Gastroesophageal sphincter (tissue), 4 donors: ENCODE results near the gene TFE3. TPM values are rescaled to one million over a fixed set of nuclear protein-coding genes. Genes with fewer than 3 reads are reported as not detected.

Experiments used
- ATAC-seq: fragments of 150-250 bp; one replicate; pipeline ENCODE4 v1.9.1; 2016; ENCODE audit warnings: mild to moderate bottlenecking, moderate library complexity
- H3K27ac ChIP-seq, 4 donors: fragments of 200-600 bp; sonication (generic) in 3 of 4; 1 replicate in 3 of 4; 2 replicates in 1 of 4; pipeline ENCODE4 v1.5.1; 2016 to 2019
- H3K27me3 ChIP-seq: fragments of 200-600 bp; sonication (generic); one replicate; pipeline ENCODE4 v1.5.1; 2019
- H3K36me3 ChIP-seq, 2 donors: fragments of 200-600 bp; sonication (generic); one replicate each; pipeline ENCODE4 v1.5.1; 2019; ENCODE audit warnings: control low read depth in 1 of 2
- H3K4me1 ChIP-seq, 3 donors: fragments of 200-600 bp; sonication (generic); 1 replicate in 2 of 3; 2 replicates in 1 of 3; pipeline ENCODE4 v1.5.1; 2016 to 2019; ENCODE audit warnings: control low read depth in 2 of 3
- H3K4me3 ChIP-seq, 2 donors: fragments of 200-600 bp; sonication (generic); one replicate each; pipeline ENCODE4 v1.5.1; 2019; ENCODE audit warnings: mild to moderate bottlenecking in 1 of 2, moderate library complexity in 1 of 2
- H3K9me3 ChIP-seq, 3 donors: fragments of 200-600 bp; sonication (generic); one replicate each; pipeline ENCODE4 v1.5.1; 2017 to 2019; ENCODE audit warnings: control low read depth in 2 of 3
- CTCF ChIP-seq, 4 experiments: fragments of 200-600 bp in 2 of 4; fragments of 450-650 bp in 2 of 4; sonication (generic) in 1 of 4; IDR thresholded peaks; one replicate each; pipeline ENCODE4 v1.5.1; 2017 to 2019; ENCODE audit warnings: antibody characterized with exemption in 4 of 4, mild to moderate bottlenecking in 2 of 4, moderate library complexity in 2 of 4
- EP300 ChIP-seq: sonication (generic); formaldehyde crosslinking; IDR thresholded peaks from one replicate; pipeline ENCODE4 v1.6.1; 2017; ENCODE audit warnings: antibody characterized with exemption, mild to moderate bottlenecking
- POLR2A ChIP-seq, 2 donors: fragments of 450-650 bp; IDR thresholded peaks; one replicate each; pipeline ENCODE4 v1.6.1; 2017; ENCODE audit warnings: antibody characterized with exemption in 2 of 2, mild to moderate bottlenecking in 2 of 2, moderate library complexity in 1 of 2
- POLR2AphosphoS5 ChIP-seq: sonication (generic); formaldehyde crosslinking; IDR thresholded peaks from one replicate; pipeline ENCODE4 v1.6.1; 2017; ENCODE audit warnings: antibody characterized with exemption
- WGBS, 2 donors: methylation state at CpG; one replicate each; pipeline ENCODE4 v1.1.5; 2018; ENCODE audit warnings: low coverage in 1 of 2; 5-methylcytosine and 5-hydroxymethylcytosine counted together
- total RNA-seq, 4 donors: library from RNA; depleted of rRNA; stranded (reverse); fragments of >200 nt; gene quantifications; one replicate each; pipeline ENCODE4 v1.1.0, GENCODE V29; 2016

Gene TFE3
- total RNA-seq, 4 donors from 2014 or later = 85.8 to 165 (median 107) TPM

DNA sequence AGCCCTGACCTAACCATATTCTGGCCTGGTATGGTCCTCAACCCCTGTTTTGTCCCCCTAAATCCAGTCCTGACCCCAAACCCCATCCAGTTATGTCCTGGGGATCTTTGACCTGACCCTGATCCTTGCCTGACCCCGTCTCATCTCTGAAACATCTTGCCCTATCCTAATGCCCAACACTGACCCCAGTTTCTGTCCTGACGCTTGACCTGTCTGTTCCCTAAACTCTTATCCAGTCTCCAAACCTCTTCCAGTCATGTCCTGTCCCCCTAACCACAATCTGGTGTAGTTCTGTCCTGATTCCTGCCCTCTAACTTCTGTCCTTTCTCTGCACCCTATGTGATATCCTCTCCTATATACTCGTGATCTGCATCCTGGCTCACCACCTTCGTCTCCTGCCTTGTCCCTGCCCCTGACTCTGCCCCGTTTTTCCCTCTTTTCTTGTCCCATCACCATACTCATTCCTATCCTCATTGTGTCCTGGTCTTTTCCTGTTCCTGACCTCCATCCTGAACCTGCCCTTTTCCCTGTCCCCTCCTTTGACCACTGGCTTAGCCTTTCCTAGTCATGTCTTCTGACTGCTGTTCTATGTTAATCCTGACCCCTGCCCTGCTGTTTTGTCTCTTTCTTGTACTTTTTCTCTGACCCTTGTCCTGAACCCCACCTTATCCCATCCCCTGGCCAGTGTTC is 11.1 kb upstream of the TFE3 start:
- H3K27me3 ChIP-seq = no peaks in the 10 kb centered on the region
- H3K36me3 ChIP-seq = no peaks in the 10 kb centered on the region
- no peak for ATAC-seq
- H3K9me3 ChIP-seq = no peaks in the 10 kb centered on the region
- peak overlapping the region; percentile 87 to 89 (median 88) for H3K27ac ChIP-seq
- H3K4me1 ChIP-seq = peaks cover 0 to 14% (median 0%) of the 10 kb centered on the region in 3 donors
- WGBS, 2 donors = 77 to 81% methylated on average over 5 of the region's 5 CpGs
- TF ChIP-seq POLR2A (IDR thresholded peaks at IDR 0.05) (no peak), EP300 (no peak), POLR2AphosphoS5 (no peak), CTCF (IDR thresholded peaks at IDR 0.05) (no peak)
- H3K4me3 ChIP-seq = peak overlapping the region; percentile 73 to 93

DNA sequence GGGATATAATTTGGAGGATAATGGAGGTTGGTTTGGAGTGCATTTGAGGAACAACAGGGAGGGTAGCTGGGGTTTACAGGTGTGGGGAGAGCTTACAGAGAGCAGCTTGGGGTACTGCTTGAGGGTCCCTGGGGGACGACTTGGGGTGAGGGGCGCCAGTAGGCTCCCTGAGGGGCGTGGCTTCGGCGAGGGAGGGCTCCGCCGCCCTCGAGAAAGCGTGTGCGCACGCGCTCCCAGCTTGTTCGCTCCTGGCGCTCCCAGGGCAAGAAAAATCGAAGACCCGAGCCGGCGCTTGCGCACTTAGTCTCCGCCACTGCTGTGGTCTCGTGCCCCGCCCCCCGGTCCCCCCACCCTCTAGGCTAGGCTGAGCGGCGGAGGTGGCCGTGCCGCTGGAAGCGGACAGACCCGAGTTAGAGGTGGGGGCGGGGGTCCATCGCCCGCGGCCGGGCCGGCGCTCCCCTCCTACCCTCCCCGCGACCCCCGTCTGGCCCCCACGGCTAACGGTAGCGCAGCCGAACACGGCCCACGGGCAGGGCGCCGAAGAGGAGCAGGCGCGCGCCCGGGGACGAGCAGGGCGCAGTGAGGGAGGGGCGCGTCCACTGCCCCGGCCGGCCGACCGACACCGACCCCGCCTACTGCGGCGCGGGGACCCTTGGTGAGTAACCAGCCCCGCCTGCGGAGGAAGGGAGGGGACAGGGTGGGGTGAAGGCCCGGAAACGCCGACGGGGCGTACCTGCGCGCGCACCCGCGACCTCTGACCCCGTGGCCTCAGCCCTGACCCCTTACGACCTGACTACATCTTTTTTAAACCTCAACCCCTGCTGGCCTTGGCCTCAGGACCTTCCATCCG is 10.3 kb upstream of the TFE3 start:
- no peaks in the 10 kb centered on the region for H3K36me3 ChIP-seq
- peaks cover 0 to 6% (median 0%) of the 10 kb centered on the region in 3 donors for H3K4me1 ChIP-seq
- H3K9me3 ChIP-seq = no peaks in the 10 kb centered on the region
- H3K27ac ChIP-seq = peak overlapping the region; percentile 87 to 89 (median 88)
- peak overlapping the region; percentile 73 to 93 for H3K4me3 ChIP-seq
- 30 to 38% methylated on average over 2 to 12 of the region's 79 CpGs for WGBS, 2 donors
- no peak for TF ChIP-seq POLR2AphosphoS5
- TF ChIP-seq EP300 = no peak
- no peak for TF ChIP-seq CTCF (IDR thresholded peaks at IDR 0.05)
- peak in 1 of 2 donors; percentile 20 for TF ChIP-seq POLR2A (IDR thresholded peaks at IDR 0.05)
- ATAC-seq = peak; percentile 74
- no peaks in the 10 kb centered on the region for H3K27me3 ChIP-seq

GRCh38 chrX:49043987-49044281 is 777 bp upstream of the TFE3 start:
- no peaks in the 10 kb centered on the region for H3K27me3 ChIP-seq
- peak overlapping the region; percentile 69 to 81 (median 76) for H3K27ac ChIP-seq
- TF ChIP-seq EP300 (no peak), POLR2AphosphoS5 (no peak), POLR2A (IDR thresholded peaks at IDR 0.05) (no peak), CTCF (IDR thresholded peaks at IDR 0.05) (no peak)
- H3K4me1 ChIP-seq = peaks cover 5 to 28% (median 8%) of the 10 kb centered on the region in 3 donors
- no peaks in the 10 kb centered on the region for H3K9me3 ChIP-seq
- ATAC-seq = no peak
- WGBS, 2 donors = 36% methylated on average over 7 of the region's 13 CpGs; no CpG with 5 or more reads in 1 of the 2 donors
- H3K4me3 ChIP-seq = no peak overlapping the region
- peaks cover 0 to 6% of the 10 kb centered on the region in 2 donors for H3K36me3 ChIP-seq

DNA sequence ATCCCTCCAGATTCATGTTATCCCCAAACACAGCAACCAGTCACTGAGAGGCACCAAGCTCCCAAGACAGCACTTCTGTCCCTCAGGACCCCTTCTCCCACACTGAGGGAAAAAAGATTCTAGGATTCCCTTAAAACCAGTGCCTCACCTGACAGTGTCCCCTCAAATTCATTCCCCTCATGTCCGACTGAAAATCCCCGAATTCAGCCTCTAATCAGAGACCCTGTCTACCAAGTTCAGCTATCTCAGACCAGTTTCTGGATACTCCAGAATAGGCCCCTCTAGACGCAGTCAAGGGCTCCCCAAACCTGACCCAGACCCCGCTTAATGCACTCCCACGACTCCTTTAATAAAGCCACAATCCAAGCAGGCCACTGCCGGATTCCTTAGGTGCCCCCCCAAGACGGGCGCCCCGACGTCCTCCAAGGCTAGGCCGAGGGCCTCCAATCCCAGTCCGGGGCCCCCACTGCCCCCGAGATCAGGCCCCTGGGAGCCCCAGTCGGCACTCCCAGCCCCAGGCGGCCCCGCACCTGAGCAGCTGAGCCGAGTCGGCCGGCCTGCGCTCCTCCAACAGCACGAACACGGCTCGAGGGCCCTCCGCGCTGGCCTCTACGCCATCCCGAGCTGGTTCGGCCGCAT is 457 bp downstream of the TFE3 start:
- H3K4me3 ChIP-seq = peak overlapping the region; percentile 84 to 100
- no peaks in the 10 kb centered on the region for H3K9me3 ChIP-seq
- peaks cover 0 to 19% of the 10 kb centered on the region in 2 donors for H3K36me3 ChIP-seq
- ATAC-seq = no peak
- 67% methylated on average over 1 of the region's 29 CpGs; no CpG with 5 or more reads in 1 of the 2 donors for WGBS, 2 donors
- no peak for TF ChIP-seq POLR2AphosphoS5
- TF ChIP-seq EP300 = no peak
- no peak for TF ChIP-seq POLR2A (IDR thresholded peaks at IDR 0.05)
- TF ChIP-seq CTCF (IDR thresholded peaks at IDR 0.05) = no peak
- H3K4me1 ChIP-seq = peaks cover 5 to 32% (median 9%) of the 10 kb centered on the region in 3 donors
- H3K27ac ChIP-seq = peak overlapping the region; percentile 97 to 100 (median 98)
- H3K27me3 ChIP-seq = no peaks in the 10 kb centered on the region
